Stimulated activated CD4-positive, alpha-beta T cell treated with anti-CD3 and anti-CD28 coated beads, Interleukin-1b, Interleukin-23, amount 100 ng/mL, for 48 hours (primary cell): ENCODE data around the gene MTFP1.
"Not testable (repeated sequence)": the region's sequence is repeated elsewhere in the genome, so short reads cannot be mapped to it uniquely, and the experiment has no call there.

Experiments used
- DNase-seq: peaks from one replicate; pipeline ENCODE4 v3.0.0-alpha.2; 2020

The MTFP1 gene

DNA sequence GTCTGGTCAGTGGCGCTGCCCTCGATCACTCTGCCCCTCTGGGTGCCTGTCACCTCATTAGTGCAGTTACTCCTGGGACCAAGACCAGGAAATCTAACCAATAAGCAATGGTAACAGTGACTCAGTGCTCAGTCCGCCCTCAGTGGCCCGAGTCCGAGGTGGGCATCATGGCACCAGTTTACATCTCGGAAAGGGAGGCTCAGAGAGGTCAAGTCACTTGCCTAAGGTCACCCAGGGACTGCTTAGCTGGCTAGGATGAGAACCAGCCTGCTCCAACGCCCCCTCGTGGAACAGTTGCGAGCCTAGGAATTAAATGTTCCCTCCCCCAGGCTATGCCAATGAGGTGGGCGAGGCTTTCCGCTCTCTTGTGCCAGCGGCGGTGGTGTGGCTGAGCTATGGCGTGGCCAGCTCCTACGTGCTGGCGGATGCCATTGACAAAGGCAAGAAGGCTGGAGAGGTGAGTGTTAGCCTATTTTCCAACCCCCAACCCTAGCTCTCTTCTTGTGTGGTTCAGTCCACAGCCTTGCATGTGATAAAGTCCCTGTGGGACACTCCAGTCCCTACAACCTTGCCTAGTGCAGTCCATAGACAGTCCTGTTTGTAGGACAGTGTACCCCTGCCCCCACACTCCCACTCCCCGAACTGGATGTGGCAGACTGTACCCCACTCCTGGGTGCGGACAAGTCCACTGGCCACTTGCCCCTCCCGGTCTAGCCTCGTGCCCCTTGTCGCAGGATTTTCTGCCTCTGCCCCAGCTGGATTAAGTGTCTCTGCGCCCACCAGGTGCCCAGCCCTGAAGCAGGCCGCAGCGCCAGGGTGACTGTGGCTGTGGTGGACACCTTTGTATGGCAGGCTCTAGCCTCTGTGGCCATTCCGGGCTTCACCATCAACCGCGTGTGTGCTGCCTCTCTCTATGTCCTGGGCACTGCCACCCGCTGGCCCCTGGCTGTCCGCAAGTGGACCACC is 1.1 kb downstream of the MTFP1 start:
- peak; percentile 89 for DNase-seq

DNA sequence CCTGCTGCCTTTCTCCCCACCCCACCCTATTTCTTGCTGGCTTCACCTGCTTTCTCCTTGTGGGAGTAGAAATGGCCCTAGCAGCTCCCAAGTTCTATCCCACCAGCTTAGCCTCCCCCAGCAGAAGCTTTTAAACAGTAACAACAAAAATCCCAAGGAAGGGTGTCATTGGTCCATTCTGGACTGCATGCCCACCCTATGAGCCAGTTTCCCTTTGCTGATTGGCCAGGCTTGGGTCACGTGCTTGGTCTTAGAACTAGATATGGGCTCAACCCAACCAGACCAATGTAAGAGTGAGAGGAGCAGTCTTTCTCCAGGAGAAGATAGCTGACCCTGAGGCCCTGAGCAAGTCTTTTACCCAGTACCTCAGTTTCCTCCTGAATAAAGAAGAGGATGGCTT is 2.3 kb downstream of the MTFP1 start:
- no peak for DNase-seq

GRCh38 chr22:30429887-30430286 is 4.3 kb downstream of the MTFP1 start:
- DNase-seq: no peak

- no peak for DNase-seq
Measured at GRCh38 chr22:30430933-30431332, 5.4 kb downstream of the MTFP1 start.

- no peak for DNase-seq
Measured at GRCh38 chr22:30432096-30432495, 6.5 kb downstream of the MTFP1 start.

DNA sequence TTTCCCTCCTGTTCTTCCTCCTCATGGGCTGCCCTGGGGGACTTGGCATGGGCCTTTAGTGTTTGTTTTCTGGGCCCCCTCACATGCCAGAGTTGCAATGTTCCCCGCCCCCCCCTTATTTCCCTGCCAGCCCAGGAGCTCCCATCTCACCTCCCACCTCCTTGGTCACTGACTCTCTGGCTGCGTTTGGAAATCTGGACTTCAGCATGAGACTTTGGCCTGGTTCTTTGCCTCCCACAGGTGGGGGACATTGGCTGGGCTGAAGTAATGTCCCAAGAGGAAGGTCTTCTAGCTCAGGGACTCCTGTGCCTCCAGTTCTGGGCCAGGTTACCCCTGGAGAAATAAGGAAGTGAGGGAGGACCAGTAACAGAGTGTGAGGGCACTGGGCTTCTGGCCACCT is 7.0 kb downstream of the MTFP1 start:
- no peak for DNase-seq

- no peak for DNase-seq
Measured at GRCh38 chr22:30433227-30433626, 7.7 kb downstream of the MTFP1 start.

- no peak for DNase-seq
Measured at GRCh38 chr22:30433773-30434172, 8.2 kb downstream of the MTFP1 start.

DNA sequence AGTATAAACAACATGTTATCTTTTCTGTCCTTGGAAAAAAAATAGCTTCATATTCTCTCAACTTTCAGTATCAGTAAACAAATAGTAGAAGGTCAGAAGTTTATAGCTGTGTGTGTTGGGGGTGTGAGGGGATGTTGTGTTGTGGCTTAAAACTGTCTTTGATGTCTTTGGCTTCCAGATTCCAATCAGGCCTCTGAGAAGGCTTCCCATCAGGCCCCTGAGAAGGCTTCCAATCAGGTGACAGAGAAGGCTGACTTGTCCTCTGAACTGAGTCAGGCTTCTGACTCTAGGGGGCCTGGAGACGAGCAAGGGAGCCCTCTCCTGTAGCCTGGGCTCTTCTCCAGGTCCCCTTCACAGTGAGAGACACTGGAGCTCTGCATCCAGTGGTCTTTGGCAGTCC is 9.3 kb downstream of the MTFP1 start:
- no peak for DNase-seq

DNA sequence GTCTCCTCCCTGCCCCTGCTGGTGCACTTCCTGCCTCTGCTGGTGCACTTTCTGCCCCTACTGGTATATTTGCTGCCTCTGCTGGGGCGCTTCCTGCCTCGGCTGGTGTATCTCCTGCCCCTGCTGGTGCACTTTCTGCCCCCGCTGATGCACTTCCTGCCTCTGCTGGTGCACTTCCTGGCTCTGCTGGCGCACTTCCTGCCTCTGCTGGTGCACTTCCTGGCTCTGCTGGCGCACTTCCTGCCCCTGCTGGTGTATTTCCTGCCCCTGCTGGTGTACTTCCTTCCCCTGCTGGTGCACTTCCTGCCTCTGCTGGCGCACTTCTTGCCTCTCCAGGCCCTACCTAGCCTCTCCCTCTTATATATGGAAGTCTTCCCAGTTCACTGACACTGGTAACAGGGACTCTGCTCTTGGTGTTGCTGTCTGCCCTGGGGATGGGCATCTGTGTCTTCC is 10.1 kb downstream of the MTFP1 start:
- DNase-seq: peak; percentile 79

- DNase-seq: no peak
Measured at GRCh38 chr22:30436196-30436595, 10.6 kb downstream of the MTFP1 start.

DNA sequence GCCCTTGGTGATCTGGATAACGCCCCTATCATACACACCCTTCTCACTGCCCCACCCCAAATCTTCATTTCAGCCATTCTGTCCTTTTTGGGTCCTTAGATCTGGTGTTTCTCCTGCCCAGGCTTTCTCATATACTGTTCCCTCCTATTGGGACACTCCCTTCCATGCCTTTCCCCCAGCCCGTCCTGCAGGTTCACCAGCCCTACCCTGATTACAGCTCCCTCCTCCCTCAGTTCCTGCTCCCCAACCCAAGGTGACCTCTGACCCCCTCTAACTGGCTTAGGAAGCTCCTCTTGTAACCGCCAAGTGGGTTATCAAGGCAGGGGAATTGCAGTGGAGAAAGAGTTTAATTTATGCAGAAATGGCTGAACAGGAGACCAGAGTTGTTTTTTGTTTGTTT is 13.0 kb downstream of the MTFP1 start:
- no peak for DNase-seq

DNA sequence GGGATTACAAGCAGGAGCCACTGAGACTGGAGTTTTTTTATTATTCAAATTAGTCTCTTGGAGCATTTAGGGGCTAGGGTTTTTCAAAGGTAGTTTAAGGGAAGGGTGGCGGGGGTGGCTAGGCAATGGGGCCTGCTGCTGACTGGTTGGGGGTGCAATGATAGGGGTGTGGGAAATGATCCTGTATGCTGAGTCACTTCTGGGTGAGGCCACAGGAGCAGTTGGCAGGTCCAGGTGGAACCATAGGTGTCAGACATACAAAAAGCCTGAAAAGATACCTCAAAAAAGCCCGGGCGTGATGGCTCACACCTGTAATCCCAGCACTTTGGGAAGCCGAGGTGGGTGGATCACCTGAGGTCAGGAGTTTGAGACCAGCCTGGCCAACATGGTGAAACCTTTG is 13.7 kb downstream of the MTFP1 start:
- no peak for DNase-seq

GRCh38 chr22:30439836-30440235 is 14.3 kb downstream of the MTFP1 start:
- no peak for DNase-seq

- no peak for DNase-seq
Measured at GRCh38 chr22:30441088-30441487, 15.5 kb downstream of the MTFP1 start.

GRCh38 chr22:30444632-30445437 is 19.3 kb downstream of the MTFP1 start:
- peak; percentile 62 for DNase-seq

DNA sequence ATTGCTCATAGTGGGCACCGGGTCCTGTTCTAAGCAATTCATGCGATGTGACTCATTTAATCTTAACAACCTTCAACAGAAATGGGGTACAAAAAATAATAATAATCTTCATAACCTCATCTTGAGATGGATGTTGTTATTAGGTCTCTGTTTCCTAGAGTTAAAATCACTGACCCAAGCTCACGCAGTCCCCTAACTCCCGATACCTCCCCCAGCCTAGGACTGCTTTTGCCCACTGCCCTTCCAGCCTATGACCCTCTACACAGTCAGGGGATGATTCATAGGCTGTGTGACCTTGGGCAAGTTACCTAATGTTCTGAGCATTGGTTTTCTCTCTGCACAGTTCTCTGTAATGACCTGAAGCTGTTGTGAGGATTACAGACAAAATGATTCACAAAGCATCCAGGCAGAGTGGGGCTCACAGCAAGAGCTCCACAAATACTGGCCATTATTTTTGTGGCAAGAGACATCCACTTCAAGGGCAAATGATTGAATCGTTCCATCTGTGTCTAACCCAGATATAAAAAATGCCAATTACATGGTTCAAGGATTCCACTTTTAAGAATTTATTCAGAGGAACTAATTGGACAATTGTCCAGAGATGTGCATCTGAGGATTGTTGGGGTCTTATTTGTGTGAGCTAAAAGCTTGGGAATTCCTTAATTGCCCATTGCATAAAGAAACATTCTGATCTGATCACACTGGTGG is 20.0 kb downstream of the MTFP1 start:
- no peak for DNase-seq

- DNase-seq: no peak
Measured at GRCh38 chr22:30447656-30448055, 22.1 kb downstream of the MTFP1 start.

- DNase-seq: not testable (repeated sequence)
Measured at GRCh38 chr22:30451488-30451887, 25.9 kb downstream of the MTFP1 start.

DNA sequence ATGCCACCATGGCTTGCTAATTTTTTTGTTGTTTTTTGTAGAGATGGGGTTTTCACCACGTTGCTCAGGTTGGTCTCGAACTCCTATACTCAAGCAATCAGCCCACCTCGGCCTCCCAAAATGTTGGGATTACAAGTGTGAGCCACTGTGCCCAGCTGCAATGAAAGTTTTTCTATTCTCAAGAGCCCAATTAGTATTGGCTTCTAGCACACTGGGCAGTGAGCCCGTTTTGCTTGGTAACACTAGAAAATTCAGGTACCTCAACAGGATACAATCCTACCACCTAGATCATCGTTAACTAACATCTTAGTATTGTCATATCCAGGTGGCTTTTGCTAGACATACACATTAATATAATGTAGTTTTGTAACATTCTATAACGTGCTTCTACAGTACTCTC is 27.3 kb downstream of the MTFP1 start:
- DNase-seq: no peak

DNA sequence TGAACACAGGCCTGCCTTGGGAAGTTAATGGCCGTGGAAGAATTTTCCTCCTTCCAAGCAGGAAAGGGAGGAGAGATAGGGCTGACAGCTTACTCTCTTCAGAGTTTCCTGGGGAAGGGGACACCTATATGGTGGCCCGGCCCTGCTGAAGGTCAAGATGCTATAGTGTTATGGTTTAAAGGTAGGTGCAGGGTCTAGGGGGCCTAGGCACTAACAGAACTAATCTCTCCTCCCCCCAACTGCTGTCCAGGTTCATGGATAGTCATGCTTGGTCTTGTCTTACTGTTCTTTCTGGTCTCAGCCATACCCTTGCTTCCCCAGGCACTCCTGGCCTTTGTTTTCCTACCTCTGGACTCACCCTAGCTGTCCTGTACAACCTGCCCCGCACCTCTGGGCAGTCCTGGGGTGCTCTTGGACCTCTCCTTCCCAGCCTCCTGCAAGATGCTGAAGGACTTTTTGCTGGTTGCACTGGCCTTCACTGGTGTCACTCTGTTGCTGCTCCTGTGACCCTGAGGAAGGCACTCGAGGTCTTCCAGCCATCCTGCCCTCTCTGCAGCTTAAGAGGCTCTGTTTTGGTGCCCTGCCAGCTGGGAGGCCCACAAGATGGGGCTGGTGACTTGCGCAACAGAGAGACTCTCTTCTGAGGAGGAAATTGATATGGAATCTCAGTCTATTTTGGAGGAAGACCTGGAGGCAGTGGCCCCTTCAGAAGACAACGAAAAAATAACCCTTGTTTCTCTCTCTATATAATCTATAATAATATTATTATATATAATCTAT is 28.4 kb downstream of the MTFP1 start:
- no peak for DNase-seq

DNA sequence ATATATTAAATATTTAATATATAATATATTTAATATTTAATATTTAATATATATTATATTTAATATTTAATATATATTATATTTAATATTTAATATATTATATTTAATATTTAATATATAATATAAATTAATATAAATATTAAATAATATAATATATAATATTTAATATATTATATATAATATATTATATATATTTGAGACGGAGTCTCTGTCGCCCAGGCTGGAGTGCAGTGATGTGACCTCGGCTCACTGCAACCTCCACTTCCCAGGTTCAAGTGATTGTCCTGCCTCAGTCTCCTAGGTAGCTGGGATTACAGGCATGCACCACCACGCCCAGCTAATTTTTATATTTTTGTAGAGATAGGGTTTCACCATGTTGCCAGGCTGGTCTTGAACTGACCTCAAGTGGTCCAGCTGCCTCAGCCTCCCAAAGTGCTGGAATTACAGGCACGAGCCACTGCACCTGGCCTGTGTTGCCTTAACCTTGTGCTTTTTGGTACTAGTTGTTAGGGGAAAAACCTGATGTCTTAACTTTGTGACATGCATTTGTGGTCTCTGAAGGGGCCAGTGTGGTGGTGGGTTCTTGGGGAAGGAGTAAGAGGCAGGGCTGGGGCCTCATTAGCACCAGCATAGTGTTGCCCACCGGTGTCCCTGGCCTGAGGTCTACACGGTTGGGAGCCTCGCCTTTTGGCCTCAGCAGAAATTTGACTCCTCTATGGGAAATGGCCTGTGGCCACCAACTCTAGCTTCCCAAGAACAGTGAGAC is 29.7 kb downstream of the MTFP1 start:
- DNase-seq: no peak
